ENCODE results near the gene ATXN1. TPM values are rescaled to one million over a fixed set of nuclear protein-coding genes. Genes with fewer than 3 reads are reported as not detected.

The ATXN1 gene
- total and polyA plus RNA-seq, 2 of the 13 experiments (the other 11 are each of a cell fraction or from before 2014, with no cell fraction given): 20.7 to 39.5 TPM

DNA sequence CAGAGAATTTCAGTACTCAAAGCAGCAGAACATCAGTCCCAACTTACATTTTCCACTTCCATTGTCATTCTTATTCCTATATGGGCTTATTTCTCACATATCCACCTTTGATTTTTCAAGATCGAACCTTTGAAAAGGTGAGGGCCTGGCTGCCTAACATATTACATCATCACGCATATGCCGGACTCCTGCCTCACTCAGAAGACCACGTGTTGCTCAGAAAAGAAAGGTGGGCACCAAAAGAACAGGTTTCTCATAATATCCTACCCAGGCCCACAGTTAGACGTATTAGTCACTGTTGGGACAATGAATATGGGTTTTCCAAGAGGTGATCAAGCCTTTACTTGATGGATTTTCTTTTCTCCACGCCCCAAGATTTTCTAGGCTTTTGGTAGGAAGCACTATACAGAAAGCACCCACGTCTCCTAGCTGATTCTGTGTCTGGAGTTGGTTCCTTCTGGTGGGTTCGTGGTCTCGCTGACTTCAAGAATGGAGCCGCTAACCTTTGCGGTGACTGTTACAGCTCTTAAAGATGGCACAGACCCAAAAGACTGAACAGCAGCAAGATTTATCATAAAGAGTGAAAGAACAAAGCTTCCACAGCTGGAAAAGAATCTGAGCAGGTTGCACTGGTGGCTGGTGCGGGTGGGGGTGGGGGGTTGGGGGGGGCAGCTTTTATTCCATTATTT, 168.9 kb downstream of the ATXN1 start:
- Histone ChIP-seq H3K27ac (ENCODE audit: extremely low read length, insufficient read depth, low read length) (no peak overlapping the region), H3K9ac (ENCODE audit: insufficient read depth, low read depth, low read length) (no peak overlapping the region), H3K27me3 (ENCODE audit: control insufficient read depth in 1 of 2, insufficient read depth in 2 of 2, low read length in 2 of 2) (no peaks in the 10 kb centered on the region), H2AFZ (ENCODE audit: low read length) (no peak overlapping the region), H3K4me1 (ENCODE audit: insufficient read depth, low read length) (peaks cover 26% of the 10 kb centered on the region), H3K79me2 (ENCODE audit: insufficient read depth, low read length) (no peaks in the 10 kb centered on the region), H3K4me3 (replicated peaks in 1 of 3; ENCODE audit: insufficient read depth in 1 of 3, low read depth in 2 of 3, low read length in 3 of 3) (no peak overlapping the region), H3K36me3 (replicated peaks in 1 of 2; ENCODE audit: control insufficient read depth in 1 of 2, insufficient read depth in 2 of 2, low read length in 2 of 2) (no peaks in the 10 kb centered on the region; a peak in 2 of 5 replicates), H4K20me1 (ENCODE audit: insufficient read depth, low read length) (no peaks in the 10 kb centered on the region), H3K4me2 (ENCODE audit: low read depth, low read length) (no peak overlapping the region), H3K9me3 (ENCODE audit: low read length) (no peaks in the 10 kb centered on the region)
- in situ Hi-C loops (cut with HindIII; ENCODE audit: extremely low pct_ligation_motif_present, low pct_unique_long_range_greater_than_20kb): no loop called here
- no TSS peak for BruUV-seq (replicated peaks)
- 98% methylated on average over 12 of the region's 12 CpGs for WGBS (ENCODE audit: low lambda C conversion rate)
- intact Hi-C loops (cut with micrococcal nuclease; ENCODE audit: unreplicated experiment): no loop called here
- CTCF ChIA-PET (ENCODE audit: low intra/inter-chr PET ratio, low total read pairs): no interaction called here
- no peak for ATAC-seq
- POLR2A ChIA-PET: interaction anchor here (0.8 kb wide), 1 partner anchor 107 kb away, joined by 3 read pairs; no protein-coding TSS in a partner anchor
- FAIRE-seq: no peak
- DNase-seq (ENCODE audit: low spot score): no peak
- TF ChIP-seq, protein P1, sequence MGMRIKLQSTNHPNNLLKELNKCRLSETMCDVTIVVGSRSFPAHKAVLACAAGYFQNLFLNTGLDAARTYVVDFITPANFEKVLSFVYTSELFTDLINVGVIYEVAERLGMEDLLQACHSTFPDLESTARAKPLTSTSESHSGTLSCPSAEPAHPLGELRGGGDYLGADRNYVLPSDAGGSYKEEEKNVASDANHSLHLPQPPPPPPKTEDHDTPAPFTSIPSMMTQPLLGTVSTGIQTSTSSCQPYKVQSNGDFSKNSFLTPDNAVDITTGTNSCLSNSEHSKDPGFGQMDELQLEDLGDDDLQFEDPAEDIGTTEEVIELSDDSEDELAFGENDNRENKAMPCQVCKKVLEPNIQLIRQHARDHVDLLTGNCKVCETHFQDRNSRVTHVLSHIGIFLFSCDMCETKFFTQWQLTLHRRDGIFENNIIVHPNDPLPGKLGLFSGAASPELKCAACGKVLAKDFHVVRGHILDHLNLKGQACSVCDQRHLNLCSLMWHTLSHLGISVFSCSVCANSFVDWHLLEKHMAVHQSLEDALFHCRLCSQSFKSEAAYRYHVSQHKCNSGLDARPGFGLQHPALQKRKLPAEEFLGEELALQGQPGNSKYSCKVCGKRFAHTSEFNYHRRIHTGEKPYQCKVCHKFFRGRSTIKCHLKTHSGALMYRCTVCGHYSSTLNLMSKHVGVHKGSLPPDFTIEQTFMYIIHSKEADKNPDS (CRISPR knock-in tag; IDR thresholded peaks at IDR 0.05): no peak
- TF ChIP-seq ATF7 (IDR thresholded peaks at IDR 0.05) (peak; percentile 30; the same call in 1 of the 2 replicates), ATF7 (CRISPR knock-in tag; IDR thresholded peaks at IDR 0.05) (no peak)

DNA sequence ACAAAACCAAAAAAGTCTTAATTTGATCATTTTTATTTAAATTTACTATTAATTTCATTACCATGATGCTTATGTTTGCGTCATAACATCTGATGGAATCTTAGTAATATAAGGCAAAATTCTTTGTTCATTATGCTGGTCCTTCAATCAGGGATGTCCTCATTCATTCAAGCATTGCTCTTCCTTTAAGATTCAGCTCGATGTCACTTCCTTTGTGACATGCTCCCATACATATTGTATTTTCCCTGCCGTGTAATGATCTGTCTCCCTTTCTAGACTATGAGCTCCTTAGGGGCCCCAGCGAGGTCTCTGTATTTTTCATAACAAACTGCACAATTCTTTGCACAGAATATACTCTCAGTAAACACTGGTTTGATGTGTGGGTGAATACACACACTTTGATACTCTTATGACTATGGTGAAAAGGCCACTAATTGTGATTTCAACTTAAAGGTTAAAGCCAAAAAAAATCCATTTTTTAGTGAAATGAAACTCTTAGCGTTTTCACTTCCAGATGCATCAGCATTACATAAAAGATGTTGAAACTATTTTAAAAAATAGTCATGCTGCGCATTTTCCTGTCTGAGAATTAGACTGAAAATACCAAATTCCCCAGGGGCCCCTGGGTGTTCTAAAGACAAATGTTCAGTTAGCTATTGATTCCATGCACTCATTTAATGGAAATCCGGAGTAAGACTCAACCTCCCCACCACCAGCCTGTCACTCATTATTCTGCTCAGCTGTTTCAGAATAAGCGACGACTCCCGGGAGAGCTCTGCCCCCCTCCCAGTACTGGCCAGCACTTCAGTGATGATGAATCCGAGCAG, 169.7 kb downstream of the ATXN1 start:
- Histone ChIP-seq H2AFZ (ENCODE audit: low read length) (no peak overlapping the region), H3K27ac (ENCODE audit: extremely low read length, insufficient read depth, low read length) (no peak overlapping the region), H3K36me3 (replicated peaks in 1 of 2; ENCODE audit: control insufficient read depth in 1 of 2, insufficient read depth in 2 of 2, low read length in 2 of 2) (no peaks in the 10 kb centered on the region; a peak in 1 of 5 replicates), H3K4me3 (replicated peaks in 1 of 3; ENCODE audit: insufficient read depth in 1 of 3, low read depth in 2 of 3, low read length in 3 of 3) (no peak overlapping the region), H3K9ac (ENCODE audit: insufficient read depth, low read depth, low read length) (no peak overlapping the region), H4K20me1 (ENCODE audit: insufficient read depth, low read length) (no peaks in the 10 kb centered on the region), H3K4me1 (ENCODE audit: insufficient read depth, low read length) (peaks cover 33% of the 10 kb centered on the region), H3K4me2 (ENCODE audit: low read depth, low read length) (no peak overlapping the region), H3K27me3 (ENCODE audit: control insufficient read depth in 1 of 2, insufficient read depth in 2 of 2, low read length in 2 of 2) (no peaks in the 10 kb centered on the region), H3K9me3 (ENCODE audit: low read length) (no peaks in the 10 kb centered on the region), H3K79me2 (ENCODE audit: insufficient read depth, low read length) (no peaks in the 10 kb centered on the region)
- BruUV-seq (replicated peaks): no TSS peak
- FAIRE-seq (no peak), ATAC-seq (no peak), DNase-seq (ENCODE audit: low spot score) (no peak)
- CTCF ChIA-PET (ENCODE audit: low intra/inter-chr PET ratio, low total read pairs): no interaction called here
- in situ Hi-C loops (cut with HindIII; ENCODE audit: extremely low pct_ligation_motif_present, low pct_unique_long_range_greater_than_20kb) (no loop called here), intact Hi-C loops (cut with micrococcal nuclease; ENCODE audit: unreplicated experiment) (no loop called here)
- POLR2A ChIA-PET: interaction anchor here (0.8 kb wide), 1 partner anchor 14 kb away, joined by 3 read pairs; no protein-coding TSS in a partner anchor
- 95% methylated on average over 11 of the region's 11 CpGs for WGBS (ENCODE audit: low lambda C conversion rate)
- TF ChIP-seq, protein P2, sequence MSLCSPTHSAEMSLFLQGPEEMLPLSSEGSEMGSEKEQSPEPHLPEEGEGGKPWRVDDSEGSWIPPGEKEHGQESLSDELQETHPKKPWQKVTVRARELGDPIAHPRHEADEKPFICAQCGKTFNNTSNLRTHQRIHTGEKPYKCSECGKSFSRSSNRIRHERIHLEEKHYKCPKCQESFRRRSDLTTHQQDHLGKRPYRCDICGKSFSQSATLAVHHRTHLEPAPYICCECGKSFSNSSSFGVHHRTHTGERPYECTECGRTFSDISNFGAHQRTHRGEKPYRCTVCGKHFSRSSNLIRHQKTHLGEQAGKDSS (CRISPR knock-in tag; IDR thresholded peaks at IDR 0.05; ENCODE audit: borderline replicate concordance, low read depth): no peak
- TF ChIP-seq ZNF441 (CRISPR knock-in tag; IDR thresholded peaks at IDR 0.05; ENCODE audit: borderline replicate concordance) (no peak), TARDBP (CRISPR knock-in tag; IDR thresholded peaks at IDR 0.05) (no peak), FLYWCH1 (CRISPR knock-in tag; IDR thresholded peaks at IDR 0.05) (no peak), ZNF598 (CRISPR knock-in tag; IDR thresholded peaks at IDR 0.05; ENCODE audit: borderline replicate concordance) (no peak), ZNF547 (CRISPR knock-in tag; IDR thresholded peaks at IDR 0.05) (no peak), ZNF510 (CRISPR knock-in tag; IDR thresholded peaks at IDR 0.05; ENCODE audit: low read depth) (no peak)
- TF ChIP-seq, protein P3, sequence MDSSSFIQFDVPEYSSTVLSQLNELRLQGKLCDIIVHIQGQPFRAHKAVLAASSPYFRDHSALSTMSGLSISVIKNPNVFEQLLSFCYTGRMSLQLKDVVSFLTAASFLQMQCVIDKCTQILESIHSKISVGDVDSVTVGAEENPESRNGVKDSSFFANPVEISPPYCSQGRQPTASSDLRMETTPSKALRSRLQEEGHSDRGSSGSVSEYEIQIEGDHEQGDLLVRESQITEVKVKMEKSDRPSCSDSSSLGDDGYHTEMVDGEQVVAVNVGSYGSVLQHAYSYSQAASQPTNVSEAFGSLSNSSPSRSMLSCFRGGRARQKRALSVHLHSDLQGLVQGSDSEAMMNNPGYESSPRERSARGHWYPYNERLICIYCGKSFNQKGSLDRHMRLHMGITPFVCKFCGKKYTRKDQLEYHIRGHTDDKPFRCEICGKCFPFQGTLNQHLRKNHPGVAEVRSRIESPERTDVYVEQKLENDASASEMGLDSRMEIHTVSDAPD (CRISPR knock-in tag; IDR thresholded peaks at IDR 0.05): no peak
